Measurements from ENCODE around the gene FMN1.

DNA sequence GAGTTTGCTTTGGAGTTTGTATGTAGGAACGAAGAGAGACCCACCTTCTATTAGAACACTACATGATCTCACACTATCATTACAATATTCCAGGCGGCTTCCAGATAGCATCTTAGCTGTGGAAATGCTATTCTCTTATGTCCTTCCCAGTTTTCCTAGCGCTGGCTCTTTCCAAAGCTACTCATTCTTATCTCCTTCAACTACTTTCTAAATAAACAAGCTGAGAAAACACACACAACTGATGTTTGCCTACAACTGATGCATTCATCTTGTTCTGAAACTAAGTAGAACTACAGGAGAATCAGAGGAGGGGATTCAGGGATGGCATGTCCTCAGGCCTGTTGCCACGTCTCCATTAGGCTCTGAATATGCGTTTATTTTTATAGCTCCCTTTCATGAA lies 367.8 kb downstream of the FMN1 start:
- no peak for TF ChIP-seq CTCF (IDR thresholded peaks at IDR 0.05 in 2 of 3, conservative IDR thresholded peaks at IDR 0.05 in 1 of 3; ENCODE audit: control insufficient read depth in 2 of 3, extremely low read depth in 1 of 3, insufficient read depth in 1 of 3, low read depth in 3 of 3, low read length in 3 of 3)
- no peak for TF ChIP-seq CREB1 (IDR thresholded peaks at IDR 0.05; ENCODE audit: low read depth)
- no peak for TF ChIP-seq SP1 (IDR thresholded peaks at IDR 0.05; ENCODE audit: low read depth, low read length)
- no peak for TF ChIP-seq ELK1 (IDR thresholded peaks at IDR 0.05; ENCODE audit: low read depth, low read length)
- no peak for TF ChIP-seq EZH2 (IDR thresholded peaks at IDR 0.05; ENCODE audit: borderline replicate concordance, control insufficient read depth, low read depth, low read length)
- TF ChIP-seq SIN3A (IDR thresholded peaks at IDR 0.05; ENCODE audit: low read depth, low read length) = no peak
- TF ChIP-seq EED (IDR thresholded peaks at IDR 0.05; ENCODE audit: low read depth) = no peak
- TF ChIP-seq NRF1 (conservative IDR thresholded peaks at IDR 0.05; ENCODE audit: low read depth, low read length) = no peak
- no peak for TF ChIP-seq POLR2AphosphoS5 (IDR thresholded peaks at IDR 0.05; ENCODE audit: low read length)
- TF ChIP-seq JUND (IDR thresholded peaks at IDR 0.05; ENCODE audit: low read depth, low read length) = no peak
- no peak for TF ChIP-seq GABPA (IDR thresholded peaks at IDR 0.05; ENCODE audit: low read depth)
- TF ChIP-seq SMC3 (IDR thresholded peaks at IDR 0.05; ENCODE audit: borderline replicate concordance, low read length) = no peak
- TF ChIP-seq MYC (IDR thresholded peaks at IDR 0.05; ENCODE audit: insufficient read depth, insufficient read length, insufficient replicate concordance, low read length, severe bottlenecking) = no peak
- no peak for TF ChIP-seq CBX5 (IDR thresholded peaks at IDR 0.05; ENCODE audit: low read depth)

All from GM12878 (cell line).